GM21526 (cell line): ENCODE measurements around the gene UNC93B1.
"Not testable (repeated sequence)": the region's sequence is repeated elsewhere in the genome, so short reads cannot be mapped to it uniquely, and the experiment has no call there.

ENCODE experiments used
- ATAC-seq: cut with Tn5 transposase; IDR thresholded peaks from one replicate; pipeline ENCODE4 v1.9.1; 2021; ENCODE audit warnings: moderate library complexity; ENCODE audit not compliant: unreplicated experiment, low FRiP score

The UNC93B1 gene

DNA sequence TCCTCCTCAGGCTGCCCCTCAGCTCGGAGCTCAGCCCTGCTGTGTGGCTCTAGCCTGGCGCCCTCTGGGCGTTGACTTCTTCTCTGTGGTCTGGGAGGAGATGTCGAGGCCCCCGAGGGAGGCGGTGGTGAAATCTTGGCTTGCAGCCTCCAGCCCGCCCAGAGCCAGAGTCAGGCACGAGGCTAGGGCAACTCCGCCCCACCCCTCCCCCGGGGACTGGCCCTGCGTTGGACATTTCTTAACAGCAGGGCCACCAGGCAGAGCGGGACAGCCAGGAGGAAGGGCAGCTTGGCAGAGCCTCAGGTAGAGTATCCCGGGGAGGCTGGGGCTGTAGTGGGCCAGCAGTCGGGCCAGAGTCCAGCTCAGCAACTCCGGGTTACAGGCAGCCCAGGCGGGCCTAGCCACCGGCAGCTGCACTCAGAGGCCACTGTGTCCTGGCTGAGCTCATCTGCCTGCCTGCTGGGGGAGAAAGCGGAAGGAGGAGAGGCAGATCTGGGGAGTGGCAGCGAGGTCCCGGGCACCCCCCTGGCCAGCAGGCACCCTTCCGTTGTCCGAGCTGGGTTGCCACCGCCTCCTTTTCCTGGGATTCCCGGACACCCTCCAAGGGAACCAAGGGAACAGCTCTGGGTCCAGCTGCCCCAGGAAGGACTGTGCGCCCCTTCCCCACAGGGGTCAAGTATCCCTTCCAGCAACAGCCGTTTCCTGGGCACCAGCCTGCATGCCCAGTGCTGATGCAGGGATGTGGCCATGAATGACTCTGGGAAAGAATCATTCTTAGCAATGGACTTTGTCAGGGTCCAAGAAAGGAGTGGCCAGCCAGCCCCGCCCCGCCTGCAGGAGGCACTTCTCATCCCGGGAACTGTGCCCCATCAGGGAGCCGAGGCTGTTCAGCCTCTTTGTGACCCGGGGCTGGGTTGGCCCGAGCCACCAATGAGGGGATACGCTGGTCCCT, 6.5 kb upstream of the UNC93B1 start, which contains the start of gene ALDH3B1:
Gene ALDH3B1 (plus strand): TSS at position 238 of the 952 bp plus-strand sequence. CDS start 4,971 bp downstream, outside the sequence.
- no peak for ATAC-seq

DNA sequence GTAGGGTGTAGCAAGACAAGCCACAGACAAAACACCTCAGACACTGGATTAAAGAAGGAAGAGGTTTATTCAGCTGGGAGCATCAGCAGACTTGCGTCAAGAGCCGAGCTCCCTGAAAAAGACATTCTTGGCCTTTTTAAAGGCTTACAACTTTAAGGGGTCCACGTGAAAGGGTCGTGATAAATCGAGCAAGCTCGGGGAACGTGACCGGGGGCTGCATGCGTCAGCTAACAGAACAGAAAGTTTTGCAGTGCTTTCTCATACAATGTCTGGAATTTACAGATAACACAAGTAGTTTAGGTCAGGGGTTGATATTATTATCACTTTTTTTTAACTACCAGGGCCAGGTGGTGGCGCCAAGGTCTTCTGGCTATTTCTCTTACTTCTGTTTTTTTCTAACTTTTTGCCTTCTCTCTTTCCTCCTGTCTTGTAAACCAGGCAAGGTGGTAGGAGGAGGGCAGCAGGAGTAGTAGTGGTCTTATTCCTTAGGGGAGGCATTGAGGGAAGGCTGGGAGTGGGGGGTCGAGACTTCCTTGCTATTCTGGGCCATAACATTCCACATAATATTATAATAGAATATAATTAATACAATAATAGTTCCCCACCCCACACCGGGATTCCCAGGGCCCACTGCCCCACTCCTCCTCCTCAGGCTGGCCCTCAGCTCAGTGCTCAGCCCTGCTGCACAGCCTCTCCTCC, 5.6 kb upstream of the UNC93B1 start:
- no peak for ATAC-seq

DNA sequence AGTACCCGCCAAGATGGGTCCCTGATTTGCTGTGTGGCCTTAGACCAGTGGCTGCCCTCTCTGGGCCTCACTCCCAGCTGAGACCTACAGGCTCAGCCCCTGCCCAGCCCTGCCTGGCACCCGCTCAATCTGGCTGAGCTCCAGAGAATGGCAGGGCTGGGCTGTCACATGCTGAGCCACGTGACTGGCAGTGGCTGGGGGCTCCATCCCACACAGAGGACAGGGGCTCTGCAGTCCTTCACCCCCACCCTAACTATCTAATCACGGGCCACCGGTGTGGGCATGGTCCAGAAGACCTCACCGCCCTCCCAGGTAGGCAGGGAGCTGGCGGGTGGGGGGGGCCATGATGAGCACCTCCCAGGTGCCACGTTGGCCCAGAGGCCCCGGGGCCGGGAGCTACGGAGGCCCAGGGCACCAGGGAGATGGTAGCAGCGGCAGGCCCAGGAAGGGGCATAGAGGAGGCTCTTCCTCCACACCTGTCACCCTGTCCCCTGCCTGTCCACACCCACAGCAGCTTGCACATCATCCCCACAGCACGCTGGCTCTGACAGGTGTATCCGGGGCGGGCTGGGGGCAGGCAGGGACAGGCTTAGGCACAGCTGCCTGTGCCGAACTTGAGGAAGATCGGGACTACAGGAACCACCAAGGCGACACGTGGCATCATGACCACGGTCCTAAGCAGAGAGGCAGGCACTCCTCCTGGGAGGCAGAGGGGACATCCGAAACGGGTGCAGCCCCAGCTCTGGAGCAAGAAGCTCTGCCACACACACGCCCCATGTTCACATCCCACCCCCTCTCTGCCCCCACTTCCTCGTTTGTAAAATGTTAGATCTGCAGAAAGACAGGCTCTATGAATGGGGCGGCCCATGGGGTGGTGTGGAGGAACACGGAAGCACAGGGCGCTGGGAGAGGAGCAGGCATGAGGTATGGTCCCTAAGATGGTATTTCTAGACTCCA, 4.8 kb upstream of the UNC93B1 start:
- no peak for ATAC-seq

DNA sequence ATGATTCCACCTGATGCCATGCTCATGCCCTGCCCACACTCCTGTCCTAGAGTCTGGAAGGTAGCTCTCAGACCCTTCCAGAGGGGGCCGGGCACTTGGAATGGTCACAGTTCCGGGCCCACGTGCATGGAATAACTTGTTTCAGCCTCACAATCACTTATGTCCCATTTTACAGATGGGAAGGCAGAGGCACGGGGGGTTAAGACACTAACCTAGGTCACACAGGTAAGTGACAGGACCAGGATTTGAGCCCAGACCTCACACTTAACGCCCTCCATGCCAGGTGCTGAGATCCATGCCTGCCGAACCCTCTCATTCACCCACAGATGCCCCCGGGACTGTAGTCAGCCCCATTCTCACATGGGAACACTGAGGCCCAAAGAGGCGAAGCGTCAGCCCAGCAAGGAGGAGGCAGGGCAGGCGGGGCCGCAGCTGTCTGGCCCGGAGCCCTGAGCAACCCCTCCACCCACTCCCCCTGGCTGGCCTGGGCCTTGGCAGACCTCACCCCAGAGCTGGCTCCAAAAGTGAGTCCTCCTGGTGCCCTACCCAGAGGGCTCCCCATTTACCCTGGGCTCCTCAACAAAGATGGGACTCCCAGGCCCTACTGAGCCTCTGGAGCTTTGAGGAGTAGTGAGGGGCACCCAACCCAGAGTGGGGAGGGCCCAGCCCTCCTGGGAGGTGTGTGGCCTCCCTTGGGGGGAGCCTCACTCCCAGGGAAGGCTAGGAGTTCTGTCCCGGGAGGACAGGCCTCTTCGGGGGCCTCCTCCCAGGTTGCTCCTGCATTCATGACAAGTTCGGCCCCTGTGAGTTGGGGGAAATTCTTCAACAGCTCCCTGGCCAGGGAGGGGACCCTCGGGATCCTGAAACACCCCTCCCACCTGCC, 3.8 kb upstream of the UNC93B1 start:
- ATAC-seq = no peak

DNA sequence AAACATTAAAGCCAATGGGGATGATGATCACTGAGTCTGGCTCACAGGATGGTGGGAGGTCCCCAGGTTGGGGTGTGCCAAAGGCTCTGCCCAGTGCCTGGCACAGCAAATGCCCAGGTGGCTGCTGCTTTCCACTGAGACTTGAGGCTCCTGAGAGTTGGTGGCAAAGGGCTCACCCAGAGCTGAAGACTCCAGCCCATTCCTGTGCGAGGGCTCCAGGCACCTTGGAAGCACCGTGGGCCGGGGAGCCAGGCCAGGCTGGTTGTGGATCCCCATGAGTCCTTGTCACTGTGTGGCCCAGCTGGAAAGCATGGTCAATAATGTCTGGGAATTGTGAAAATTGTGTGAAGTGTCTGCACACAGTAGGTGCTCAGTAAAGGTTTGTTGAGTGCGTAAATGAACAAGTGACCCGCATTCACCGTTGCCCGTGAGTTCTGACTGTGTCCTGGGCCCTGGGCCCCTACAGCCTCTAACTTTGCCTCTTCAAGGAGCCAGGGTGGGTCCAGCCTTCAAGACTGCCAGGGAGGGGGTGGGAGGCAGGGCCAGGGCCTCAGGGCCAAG, 2.8 kb upstream of the UNC93B1 start:
- no peak for ATAC-seq

DNA sequence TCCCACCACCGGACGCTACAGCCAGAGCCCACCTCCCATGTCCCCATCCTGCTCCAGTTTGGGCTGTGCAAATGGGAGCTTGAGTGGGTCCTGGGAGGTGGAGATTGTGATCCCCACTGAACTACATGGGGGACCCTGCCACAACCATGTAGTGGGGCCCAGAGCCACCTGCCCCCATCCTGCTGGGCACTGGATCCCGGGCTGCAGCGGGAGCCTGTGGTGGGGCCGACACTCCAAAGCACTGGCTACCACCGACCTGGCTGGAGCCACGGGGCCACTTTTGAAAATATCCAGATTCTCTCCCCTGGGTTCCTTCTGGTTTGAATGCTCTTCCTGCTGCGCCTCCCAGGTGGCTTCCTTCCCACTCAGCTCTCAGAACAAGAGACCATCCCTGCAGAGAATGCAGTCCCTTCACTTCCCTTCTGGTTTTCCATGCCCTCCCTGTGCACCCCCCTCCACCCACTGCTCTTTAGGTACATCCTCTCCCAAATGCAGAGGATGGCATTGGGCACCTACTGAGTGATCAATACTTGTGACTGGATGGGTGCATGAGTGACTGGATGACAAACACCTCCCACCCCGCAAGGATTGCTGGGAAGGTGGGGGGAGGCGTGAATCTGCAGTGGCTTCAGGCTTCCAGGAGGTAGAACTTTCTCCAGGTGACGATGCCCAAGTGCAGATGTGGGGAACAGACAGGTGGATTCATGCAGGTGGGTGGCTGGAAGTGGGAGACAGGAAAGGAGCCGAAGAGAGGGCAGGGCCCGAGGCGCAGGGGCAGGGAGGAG, 846 bp upstream of the UNC93B1 start:
- no peak for ATAC-seq

DNA sequence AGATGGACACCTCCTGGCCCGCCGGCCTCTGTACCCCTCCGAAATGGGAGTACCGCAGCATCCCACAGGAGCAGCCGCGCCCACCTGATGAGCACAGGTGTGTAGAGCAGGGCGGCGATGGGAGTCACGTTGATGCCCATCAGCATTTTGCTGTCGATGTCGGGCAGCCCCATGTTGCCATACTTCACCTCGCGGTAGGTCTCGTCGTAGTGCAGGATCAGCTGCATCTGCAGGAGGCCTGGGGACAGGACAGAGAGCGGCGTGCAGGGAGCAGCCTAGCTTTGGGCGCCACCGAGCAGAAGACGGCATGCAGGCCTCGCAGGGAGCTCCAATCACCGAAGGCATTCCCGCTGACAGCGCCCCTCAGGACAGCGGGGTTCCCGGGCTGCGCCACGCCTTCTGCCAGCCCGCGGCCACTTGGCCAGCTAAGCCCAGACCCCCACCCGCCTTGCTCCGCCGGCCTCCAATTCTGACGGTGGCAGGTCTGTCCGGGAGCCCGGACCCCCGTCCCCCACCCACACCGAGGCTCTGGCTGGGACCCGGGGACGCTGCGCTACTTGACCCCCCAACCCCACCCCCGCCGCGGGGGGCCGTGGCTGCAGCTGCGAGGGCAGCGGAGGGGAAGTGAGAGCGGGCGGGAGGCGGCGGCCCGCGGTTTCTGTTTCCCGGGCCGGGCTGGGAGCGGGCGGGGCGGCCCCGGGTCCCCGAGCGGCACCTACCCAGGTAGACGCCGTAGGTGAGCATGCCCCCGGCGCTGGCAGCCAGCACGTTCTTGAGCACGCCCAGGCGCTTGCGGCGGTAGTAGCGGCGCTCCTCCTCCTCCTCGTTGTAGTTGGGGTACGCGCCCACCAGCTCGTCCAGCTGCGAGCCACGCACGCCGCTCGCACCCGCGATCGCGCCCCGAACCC, 705 bp downstream of the UNC93B1 start:
- ATAC-seq = no peak

DNA sequence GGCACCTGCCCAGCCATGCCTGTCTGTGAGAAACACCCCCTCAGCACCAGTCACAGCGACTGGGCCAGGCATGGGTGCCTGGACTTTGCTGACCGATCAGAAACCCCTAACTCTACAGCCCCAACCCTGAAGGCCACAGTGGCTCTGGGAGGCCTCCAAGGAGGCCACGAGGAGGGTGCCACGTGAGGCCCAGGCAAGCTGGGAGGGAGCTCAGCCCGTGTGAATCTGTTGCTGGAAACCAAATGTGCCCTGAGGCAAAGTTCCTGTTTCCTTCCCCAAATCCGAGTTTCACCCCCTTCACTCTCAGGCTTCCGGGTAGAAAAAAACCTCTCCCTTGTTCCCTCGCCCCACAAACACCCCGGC, 1.3 kb downstream of the UNC93B1 start:
- no peak for ATAC-seq

DNA sequence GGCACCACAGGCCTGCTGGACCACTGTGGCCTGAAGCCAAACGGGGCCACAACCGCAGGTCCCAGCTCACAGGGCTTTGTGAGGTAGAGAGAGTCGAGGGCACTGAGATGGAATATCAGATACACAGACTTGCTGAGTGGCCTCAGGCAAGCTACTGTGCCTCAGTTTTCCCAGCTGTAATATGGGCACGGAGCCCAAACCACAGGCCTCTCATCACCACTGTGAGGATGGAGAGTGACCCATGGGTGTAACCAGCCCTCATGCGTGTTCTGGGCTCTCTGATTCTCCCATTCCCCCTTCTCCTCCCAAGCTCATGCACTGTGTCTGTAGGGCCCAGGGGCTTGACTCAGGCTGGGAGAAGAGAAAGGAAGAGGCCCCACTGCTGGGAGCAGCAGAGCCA, 4.2 kb downstream of the UNC93B1 start:
- no peak for ATAC-seq

DNA sequence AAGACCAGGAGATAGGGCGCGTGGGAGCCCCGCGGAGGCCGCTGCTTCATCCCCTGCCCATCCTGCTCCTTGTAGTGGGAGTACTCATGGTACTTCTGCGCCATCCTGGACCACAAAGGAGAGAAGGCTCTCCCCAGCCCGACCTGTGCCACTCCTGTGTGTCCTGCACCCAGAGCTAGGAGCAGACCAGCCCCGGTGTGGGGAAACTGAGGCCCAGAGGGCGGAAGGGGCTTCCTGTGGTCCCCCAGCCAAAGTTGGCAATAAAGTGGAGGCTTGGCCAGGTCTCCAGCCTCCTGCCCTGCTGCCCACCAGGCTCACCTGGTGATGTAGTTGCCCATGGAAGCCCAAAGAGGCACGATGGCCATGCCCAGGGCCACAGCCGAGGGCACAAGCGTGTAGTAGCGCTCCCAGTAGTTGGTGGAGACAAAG, 4.7 kb downstream of the UNC93B1 start:
- ATAC-seq = no peak

DNA sequence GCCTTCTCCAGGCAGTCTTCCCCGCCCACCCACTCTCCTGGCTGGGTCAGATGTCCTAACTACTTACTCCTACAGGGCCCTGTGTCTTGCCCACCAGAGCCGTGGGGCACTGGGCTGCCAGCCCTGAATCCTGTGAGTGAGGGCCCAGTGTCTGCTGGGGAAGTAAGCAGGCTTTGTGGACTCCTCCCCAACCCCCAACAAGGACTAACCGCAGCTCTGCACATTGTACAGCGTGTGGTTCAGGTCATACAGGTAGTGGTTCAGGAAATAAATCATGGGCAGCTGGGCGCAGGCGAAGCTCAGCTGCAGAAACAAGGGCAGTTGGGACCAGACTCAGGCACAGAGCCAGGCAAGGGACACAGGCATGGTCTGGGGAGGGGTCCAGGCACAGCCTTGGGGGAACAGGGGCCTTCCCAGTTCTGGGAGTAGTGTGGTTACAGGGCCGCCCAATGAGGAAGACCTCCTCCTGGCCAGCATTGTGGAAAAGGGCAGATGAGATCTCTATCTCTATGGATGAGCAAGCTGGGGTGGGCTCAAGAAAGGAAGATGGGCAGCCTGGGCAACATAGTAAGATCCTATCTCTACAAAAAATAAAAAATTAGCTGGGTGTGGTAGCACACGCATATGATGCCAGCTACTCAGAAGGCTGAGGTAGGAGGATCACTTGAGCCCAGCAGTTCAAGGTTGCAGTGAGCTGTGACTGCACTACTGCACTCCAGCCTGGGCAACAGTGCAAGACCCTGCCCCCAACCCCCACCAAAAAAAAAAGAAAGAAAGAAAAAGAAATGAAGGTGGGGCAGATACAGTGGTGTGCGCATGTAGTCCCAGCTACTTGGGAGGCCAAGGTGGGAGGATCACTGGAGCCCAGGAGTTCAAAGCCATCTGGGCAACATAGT, 5.5 kb downstream of the UNC93B1 start:
- ATAC-seq = no peak

DNA sequence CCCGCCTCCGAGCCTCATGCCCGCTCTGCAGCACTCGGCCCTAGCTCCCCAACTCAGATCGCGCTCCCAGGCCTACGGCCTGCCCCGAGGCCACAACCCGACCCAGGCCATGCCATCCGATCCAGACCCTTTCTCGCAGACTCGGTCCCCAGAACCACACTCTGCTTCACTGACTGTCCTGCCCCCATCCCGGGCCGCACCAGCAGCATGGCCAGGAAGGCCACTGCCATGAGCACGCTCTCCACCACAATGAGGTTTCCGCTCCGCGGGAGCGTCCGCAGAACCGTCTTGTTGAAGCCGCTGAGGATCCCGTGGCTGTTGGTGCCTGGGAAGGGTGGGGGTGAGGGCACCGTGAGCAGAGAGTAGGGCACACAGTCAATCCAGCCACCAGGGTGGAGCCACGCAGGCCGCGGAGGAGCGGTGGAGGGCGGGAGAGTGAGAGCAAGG, 6.4 kb downstream of the UNC93B1 start:
- ATAC-seq = no peak

DNA sequence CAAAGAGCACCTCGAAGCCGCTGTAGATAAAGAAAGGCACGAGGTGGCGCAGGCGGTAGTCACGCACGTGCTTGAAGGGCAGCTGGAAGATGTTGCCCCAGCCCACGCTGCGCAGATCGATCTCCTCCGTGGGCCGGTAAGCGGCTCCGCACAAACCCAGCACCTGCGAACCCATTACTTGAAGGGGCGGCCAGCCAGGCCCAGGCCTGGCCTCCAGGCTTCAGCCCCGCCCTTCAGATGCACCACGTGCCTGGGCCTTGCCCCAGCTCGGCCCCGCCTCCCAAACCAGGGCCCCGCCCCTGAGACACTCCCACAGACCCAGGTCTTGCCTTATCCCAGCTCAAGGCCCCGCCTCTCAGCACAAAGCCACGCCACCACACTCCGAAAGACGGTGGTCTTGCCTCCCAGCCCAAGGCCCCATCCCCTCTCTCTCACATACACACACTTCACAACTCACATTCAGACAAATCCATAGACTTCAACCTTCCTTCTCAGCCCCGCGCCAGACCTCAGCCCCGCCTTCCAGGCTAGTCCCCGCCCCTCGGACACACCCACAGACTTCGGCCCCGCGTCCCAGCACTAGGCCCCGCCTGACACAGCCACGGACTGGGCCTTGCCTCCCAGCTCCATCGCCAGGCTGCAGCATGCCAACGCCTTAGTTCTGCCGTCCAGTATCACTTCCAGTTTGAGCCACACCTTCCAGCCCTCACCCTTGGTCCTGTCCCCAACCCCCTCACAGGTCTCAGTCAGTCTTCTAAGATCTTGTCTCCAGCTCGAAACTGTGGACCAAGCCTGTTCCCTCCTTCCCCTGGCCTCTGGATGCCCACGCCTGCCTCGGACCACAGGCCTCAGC, 7.0 kb downstream of the UNC93B1 start:
- ATAC-seq = no peak

DNA sequence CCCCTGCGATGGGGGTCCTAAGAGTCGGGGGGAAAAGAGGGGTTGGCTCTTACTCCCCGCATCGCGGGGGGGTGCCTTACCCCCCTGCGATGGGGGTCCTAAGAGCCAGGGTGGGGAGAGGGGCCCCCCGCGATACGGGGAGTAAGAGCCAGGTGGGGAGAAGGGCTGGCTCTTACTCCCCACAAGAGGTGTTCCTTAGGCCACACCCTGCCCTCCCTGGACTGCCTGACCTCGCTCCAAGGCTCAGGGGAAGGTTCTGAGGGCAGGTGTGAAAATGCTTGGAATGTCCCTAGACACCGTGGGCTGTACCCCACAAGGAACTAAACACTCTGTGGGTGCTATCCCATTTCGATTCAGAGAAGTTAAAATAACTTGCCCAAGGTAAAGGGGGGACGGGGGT, 7.8 kb downstream of the UNC93B1 start:
- ATAC-seq = no peak

DNA sequence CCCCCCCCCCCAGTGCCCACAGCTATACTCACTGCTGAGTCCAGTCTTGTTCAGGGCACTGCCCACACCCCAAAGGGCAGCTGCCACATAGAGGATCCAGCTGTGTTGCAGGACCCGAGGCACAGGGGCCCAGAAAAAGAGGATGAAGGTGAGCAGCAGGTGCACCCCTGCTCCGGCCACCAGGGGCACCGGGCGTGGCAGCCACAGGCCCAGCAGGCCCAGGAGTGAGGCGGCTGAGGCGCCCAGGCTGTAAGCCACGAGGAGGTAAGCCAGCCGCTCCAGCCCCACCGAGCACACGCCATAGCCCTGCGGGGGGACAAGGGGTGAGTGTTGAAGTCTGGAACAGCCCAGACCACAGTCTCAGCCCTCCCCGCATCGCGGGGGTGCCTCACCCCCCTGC, 8.3 kb downstream of the UNC93B1 start:
- not testable (repeated sequence) for ATAC-seq

DNA sequence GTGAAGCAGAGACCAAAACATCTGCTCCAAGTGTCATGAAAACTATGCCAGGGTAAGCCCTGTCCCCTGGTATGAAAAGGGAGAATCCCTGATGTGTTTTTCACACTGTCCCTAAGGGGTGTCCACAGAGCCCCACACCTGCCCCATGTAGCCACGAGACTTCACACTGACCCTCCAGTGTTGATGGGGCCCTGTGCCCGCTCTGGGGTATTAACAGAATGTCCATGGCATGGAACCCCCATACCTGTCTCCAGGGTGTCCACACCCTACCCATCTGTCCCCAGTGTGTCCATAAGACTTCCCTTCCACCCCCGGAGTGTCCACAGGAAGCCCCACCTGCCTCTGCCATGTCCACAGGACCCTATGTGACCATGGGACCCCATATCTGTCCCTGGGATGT, 8.8 kb downstream of the UNC93B1 start:
- ATAC-seq = not testable (repeated sequence)
